HG02884 (cell line): ENCODE results near the gene NOL6.
"Not testable (repeated sequence)": the region's sequence is repeated elsewhere in the genome, so short reads cannot be mapped to it uniquely, and the experiment has no call there.

Source experiments
- ATAC-seq: cut with Tn5 transposase; IDR thresholded peaks from one replicate; pipeline ENCODE4 v1.9.1; 2021; ENCODE audit warnings: mild to moderate bottlenecking, moderate library complexity; ENCODE audit not compliant: unreplicated experiment

Gene NOL6, protein sequence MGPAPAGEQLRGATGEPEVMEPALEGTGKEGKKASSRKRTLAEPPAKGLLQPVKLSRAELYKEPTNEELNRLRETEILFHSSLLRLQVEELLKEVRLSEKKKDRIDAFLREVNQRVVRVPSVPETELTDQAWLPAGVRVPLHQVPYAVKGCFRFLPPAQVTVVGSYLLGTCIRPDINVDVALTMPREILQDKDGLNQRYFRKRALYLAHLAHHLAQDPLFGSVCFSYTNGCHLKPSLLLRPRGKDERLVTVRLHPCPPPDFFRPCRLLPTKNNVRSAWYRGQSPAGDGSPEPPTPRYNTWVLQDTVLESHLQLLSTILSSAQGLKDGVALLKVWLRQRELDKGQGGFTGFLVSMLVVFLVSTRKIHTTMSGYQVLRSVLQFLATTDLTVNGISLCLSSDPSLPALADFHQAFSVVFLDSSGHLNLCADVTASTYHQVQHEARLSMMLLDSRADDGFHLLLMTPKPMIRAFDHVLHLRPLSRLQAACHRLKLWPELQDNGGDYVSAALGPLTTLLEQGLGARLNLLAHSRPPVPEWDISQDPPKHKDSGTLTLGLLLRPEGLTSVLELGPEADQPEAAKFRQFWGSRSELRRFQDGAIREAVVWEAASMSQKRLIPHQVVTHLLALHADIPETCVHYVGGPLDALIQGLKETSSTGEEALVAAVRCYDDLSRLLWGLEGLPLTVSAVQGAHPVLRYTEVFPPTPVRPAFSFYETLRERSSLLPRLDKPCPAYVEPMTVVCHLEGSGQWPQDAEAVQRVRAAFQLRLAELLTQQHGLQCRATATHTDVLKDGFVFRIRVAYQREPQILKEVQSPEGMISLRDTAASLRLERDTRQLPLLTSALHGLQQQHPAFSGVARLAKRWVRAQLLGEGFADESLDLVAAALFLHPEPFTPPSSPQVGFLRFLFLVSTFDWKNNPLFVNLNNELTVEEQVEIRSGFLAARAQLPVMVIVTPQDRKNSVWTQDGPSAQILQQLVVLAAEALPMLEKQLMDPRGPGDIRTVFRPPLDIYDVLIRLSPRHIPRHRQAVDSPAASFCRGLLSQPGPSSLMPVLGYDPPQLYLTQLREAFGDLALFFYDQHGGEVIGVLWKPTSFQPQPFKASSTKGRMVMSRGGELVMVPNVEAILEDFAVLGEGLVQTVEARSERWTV

DNA sequence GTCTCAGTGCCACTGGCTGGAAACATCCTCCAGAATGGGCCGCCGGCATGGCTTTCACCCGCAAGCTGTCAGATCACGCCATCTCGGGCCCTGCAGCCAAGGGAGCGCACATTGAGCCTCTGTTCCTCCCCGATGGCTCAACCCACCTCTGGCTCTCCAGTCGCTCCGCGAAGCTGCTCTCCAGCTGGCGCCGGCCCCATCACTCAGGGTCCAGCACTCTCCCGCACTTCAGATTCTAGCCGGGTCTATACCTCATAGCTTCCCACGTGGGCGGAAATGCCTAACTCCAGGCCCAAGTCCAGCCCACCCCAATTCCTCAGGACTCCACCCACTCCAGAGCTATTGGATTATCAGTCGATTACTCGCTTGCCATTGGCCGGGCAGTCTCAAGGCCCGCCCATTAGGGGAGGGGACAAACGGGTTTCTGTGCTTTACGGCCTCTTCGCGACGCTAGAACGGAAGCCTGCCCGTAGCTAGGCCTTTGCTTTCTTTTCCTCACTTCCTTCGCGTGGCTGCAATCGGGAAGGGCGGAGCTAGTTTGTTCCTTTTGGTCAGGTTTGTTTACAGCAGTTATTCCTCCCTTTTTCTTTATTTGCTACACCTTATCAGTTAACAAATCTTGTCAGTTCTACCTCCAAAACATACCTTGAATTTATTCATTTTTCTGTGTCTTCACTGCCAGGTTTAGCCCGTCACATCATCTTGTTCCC lies at the start of gene NOL6:
TSS of gene NOL6 (minus strand) at position 282 of the 710 bp plus-strand sequence. CDS start at position 200, 82 bp downstream.
- ATAC-seq = peak; percentile 99

DNA sequence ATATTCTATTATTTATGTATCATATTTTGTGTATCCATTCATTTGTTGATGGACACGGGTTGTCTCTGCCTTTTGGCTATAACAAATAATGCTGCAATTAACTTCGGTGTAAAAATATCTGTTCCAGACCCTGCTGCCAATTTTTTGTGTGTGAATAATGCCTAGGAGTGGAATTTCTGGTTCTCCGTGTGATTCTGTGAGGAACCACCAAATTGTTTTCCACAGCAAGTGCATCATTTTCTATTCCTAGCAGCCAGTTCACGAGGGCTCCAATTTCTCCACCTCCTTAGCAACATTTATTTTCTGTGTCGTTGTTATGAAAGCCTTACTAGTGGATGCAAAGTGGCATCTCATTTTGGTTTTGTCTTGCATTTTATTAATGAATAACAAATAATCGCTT lies 48.1 kb upstream of the NOL6 start:
- not testable (repeated sequence) for ATAC-seq

DNA sequence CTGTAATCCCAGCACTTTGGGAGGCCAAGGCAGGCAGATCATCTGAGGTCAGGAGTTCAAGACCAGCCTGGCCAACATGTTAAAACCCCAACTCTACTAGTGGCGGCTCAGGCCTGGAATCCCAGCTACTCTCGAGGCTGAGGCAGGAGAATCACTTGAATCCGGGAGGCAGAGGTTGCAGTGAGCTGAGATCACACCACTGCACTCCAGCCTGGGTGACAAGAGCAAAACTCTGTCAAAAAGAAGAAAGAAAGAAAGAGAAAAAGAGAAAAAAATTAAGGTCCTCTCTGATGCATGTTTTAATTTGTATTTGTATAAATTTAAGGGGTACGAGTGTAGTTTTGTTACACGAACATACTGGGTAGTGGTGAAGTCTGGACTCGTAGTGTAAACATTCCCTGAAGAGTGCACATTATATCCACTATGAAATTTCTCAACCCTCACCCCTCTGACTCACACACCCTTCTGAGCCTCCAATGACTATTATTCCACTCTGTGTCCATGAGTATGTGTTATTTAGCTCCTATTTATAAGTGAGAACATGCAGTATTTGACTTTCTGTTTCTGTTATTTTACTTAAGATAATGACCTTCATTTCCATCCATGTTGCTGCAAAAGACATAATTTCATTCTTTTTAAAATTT lies 44.3 kb upstream of the NOL6 start:
- not testable (repeated sequence) for ATAC-seq

DNA sequence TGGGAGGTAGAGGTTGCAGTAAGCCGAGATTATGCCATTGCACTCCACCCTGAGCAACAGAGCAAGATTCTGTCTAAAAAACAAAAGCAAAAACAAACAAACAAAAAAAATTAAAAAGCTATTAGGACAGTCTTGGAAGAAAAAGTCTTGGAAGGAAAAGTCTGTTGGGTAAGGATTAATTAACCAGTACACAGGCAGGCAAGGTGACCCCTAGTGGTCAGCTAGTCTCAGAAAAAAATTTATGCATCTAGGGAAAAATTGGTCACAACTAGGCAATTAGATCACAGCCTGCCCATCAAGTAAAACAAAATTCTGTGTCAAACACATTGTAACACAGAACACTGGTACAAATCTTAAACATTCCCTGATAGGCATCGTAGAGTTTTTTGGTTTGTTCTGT lies 43.6 kb upstream of the NOL6 start:
- ATAC-seq = no peak

DNA sequence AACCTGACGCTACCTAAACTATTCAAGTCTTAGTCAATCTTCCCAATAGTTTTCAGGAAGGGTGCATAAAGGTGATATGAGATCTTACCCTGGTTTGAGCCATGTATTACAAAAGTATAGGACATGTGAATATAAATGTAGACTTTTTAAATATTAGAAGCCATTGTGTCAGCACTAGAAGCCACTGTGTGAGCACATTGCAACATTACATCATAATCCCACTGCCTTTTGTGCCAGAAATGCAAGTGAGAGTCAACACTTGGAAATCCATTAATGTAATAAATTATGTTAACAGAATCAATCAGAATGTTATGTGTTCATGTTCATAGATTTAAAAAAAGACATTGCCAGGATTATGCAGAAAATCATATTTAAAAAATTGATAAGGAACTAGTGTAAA lies 42.7 kb upstream of the NOL6 start:
- not testable (repeated sequence) for ATAC-seq

DNA sequence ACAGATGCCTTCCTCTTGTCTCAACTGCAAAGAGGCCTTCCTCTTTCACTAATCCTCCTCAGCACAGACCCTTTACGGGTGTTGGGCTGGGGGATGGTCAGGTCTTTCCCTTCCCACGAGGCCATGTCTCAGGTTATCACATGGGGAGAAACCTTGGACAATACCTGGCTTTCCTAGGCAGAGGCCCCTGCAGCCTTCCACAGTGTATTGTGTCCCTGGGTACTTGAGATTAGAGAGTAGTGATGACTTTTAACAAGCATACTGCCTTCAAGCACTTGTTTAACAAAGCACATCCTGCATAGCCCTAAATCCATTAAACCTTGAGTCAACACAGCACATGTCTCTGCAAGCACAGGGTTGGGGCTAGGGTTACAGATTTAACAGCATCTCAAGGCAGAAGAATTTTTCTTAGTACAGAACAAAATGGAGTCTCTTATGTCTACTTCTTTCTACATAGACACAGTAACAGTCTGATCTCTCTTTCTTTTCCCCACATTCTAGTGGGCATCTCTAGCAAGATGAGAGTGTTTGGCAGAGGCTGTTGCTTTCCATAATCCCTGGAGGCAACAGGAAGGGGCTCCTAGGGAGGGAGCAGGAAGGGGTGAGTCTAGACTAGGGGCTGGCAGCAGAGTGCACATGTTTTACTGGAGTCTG lies 41.7 kb upstream of the NOL6 start:
- not testable (repeated sequence) for ATAC-seq

DNA sequence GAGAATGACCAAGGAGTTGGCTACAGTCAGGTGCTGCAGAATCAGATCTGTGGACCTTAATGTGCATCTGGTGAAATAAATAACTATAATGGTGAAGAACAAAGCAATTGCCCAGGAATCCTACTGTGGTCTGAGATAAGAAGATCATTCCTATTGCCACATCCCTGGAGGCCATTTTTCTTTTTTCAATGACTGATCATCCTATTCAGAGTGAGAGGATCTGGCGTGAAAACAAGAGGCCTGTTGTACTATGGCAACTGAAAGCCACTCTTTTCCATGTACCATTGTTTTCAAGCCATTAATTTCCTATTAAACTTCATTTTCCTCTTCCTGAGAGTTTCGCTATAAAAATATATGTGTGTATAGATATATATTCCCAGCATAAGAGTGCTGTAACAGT lies 38.8 kb upstream of the NOL6 start:
- ATAC-seq = not testable (repeated sequence)

DNA sequence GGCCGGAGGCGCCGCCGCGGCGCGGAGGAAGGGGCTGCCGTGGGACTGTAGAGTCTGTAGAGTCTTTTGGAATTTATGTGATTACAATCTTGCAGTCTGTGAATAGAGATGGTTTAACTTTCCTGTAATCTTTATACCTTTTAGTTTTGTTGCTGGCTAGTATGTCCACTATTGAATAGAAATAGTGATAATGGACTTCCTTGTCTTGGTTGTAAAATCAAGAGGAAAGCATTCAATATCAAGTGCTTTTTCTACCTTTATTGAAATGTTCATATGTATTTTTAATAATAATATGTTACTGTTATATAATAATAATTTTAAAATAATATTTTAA lies 37.4 kb upstream of the NOL6 start:
- ATAC-seq = not testable (repeated sequence)

DNA sequence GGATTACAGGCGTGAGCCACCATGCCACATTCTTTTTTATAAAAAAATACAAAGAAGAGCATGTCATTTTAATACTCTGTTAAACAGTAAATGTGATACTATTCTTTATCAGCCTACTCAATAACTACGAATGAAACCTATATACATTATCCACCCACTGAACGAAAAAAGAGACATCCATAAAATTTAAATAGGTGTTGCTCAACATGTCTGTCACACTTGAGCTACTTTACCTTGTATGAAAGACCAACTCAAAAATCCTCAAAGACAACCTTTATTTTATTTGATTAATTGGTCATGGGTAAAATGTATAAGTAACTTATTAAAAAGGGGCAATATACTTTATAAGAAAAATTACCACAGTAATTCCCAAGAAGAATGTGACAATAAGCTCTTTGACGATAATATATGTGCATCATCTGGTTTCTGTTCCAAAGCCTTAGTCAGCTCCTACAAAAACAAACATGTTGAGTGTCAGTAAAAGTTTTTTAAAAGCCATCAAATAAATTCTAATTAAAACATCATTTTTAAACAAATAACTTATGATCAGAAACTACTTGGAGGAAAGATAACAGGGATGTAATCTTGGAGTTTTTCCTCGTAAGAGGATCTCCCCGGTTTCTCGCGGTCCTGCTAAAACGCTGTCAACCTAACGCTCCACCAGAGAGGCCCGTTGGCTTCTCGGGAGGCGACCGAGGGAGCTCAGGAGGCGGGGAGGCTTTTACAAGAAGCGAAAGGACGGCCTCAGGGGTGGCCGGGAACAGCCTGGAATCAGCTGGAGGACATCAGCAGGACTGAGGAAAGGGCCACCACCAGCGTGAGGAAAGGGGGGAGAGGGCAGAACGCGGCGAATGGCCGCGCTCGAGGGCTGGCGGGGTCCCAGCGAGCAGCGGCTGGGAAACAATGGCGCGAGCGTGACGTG lies 36.8 kb upstream of the NOL6 start:
- ATAC-seq = peak; percentile 63

DNA sequence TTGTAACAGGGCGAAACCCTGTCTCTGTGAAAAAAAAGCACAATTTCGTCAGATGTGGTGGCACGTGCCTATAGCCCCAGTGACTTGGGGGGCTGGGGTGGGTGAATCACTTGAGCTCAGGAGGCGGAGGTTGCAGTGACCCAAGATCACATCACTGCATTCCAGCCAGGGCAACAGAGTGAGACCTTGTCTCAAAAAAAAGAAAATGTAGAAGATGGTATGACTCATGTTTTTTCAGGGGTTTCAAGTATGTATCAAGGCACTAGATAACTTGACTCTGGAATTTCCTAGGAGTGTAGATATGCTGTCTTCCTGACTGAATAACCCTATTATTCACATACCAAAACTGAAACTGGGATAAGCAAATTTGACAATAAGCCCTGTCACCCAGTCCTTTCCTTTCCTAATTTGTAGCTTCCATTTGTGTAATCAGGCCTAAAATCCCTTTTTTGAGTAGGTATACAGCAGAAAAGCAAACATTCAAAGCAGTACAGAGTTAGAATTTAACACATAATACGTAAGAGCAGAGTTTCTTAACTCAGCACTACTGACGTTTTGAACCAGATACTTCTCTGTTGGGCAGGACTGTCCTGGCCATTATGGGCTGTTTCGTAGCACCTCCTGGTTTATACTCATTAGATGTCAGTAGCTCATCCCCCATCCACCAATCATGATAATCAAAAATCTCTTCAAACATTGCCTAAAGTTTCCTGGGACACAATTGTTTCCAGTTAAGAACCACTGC lies 33.1 kb upstream of the NOL6 start:
- no peak for ATAC-seq

DNA sequence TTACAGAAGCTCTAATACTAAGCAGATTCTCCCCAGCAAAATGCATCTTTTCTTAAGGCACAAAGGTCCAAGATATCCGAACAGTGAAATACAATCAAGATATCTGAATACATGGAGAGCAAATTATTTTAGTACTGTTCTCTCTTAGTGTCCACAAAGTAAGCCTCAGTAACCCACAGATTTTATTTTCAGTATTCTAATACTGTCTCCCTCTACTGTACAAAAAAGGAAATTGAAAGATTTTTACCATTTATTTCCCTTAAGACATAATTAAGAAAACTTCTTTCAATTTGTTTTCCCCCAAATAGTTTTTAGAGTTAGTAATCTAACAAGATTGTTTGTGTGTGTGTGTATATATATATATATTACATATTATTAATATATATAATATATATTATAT lies 24.7 kb upstream of the NOL6 start:
- no peak for ATAC-seq

DNA sequence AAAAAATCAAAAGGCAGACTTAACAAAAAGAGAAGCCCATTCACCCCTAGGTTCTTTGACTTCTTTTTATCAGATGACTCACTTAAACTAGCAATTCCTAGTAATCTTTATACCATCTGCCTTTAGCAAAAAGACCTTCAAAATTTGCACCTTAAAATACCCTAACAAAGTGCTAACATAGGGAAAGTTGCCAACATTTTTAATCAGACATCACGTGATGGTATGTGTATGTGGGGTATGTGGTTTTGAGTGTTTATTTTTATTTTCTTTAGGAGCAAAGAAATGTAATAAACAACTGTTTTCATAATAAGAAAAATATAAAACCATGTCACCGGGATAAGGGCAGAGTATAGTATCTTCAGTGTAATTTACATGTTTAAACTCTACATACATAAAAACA lies 20.1 kb upstream of the NOL6 start:
- not testable (repeated sequence) for ATAC-seq

DNA sequence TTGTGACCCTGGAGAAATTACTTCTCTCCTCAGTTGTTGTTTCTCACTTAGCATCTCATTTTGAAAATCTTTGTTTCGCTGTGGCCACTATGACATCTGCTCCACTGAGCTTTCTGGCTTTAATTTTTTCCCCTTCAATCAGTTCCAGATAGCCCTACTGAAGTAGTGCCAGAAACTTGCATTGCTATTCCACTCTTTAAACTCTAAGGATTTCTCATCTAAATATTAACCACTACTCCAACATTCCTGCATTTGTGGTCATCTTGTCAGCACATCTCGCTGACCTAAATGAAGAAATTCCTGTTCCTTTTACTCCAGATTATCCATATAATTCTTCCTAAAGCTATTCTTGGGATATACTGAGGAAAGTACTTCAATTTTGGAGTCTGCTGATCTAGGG lies 15.3 kb upstream of the NOL6 start:
- no peak for ATAC-seq

DNA sequence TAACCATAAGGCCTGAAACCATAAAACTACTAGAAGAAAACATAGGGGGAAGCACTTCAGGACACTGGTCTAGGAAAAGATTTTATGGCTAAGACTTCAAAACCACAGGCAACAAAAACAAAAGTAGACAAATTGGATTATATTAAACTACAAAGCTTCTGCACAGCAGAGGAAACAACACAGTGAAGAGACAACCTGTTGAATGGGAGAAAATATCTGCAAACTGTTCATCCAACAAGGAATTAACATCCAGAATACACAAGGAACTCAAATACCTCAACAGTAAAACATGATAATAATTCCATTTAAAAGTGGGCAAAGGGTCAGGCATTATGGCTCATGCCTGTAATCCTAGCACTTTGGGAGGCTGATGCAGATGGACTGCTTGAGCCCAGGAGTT lies 11.6 kb upstream of the NOL6 start:
- not testable (repeated sequence) for ATAC-seq

DNA sequence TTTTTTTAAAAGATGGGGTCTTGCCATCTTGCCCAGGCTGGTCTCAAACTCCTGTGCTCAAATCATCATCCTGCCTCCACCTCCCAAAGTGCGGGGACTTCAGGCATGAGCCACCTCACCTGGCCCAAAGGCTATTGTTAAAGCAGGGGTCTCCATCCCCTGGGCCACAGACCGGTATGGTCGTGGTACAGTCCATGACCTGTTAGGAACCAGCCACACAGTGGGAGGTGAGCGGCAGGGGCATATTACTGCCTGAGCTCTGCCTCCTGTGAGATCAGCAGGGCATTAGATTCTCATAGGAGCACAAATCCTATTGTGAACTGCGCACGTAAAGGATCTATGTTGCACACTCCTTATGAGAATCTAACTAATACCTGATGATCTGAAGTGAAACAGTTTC lies 7.3 kb upstream of the NOL6 start:
- ATAC-seq = no peak

DNA sequence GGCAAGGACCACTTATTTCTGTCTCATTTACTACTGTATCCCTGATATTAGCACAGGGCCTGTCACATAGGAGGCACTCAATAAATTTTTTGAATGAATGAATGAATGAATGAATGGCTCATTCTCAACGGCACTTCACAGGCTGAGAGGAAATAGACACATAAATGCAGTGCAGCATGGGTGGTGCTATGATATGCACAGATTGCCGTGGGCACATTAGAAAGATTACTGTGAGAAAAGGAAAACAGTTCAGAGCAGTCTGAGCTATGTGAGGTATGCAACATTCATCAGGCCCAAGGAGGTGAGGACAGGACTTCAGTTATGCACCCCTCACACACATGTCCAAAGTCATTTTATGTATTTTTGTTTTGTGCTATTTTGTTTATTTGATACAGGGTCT lies 6.4 kb upstream of the NOL6 start:
- no peak for ATAC-seq

DNA sequence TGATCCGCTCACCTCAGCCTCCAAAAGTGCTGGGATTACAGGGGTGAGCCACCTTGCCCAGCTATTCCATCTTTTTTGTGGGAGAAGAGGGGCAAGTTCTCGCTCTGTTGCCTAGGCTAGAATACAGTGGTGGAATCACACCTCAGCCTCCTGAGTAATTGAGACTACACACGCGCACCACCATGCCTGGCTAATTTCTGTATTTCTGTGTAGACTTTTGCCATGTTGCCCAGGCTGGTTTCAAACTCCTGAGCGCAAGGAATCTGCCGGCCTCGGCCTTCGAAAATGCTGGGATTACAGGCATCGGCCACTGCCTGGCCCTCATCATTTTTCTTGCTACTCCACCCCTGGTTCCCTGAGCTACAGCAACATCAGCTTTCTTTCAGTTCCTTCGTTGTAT lies 2.8 kb upstream of the NOL6 start:
- no peak for ATAC-seq

DNA sequence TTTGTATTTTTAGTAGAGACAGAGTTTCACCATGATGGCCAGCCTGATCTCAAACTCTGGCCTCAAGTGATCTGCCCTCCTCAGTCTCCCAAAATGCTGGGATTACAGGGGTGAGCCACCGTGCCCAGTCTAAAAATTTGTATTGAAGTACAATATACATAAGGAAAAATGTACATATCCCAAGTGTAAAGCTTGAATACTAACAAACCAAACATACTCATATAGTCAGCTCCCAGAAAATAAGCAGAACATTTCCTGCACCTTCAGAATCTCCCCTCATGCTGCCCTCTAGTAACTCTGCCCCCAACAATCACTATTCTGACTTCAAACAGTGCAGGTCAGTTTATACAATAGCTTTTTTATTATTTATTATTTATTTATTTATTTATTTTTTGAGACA lies 1.6 kb upstream of the NOL6 start:
- no peak for ATAC-seq
